GM10266 (cell line): Measurements from ENCODE around the gene TUBD1.

Experiments
- DNase-seq: peaks from one replicate; pipeline ENCODE4 v3.0.0; 2012; ENCODE audit errors: extremely low spot score
- TF ChIP-seq, protein P1 (sequence below): IDR thresholded peaks from 2 replicates; pipeline ENCODE4 v1.5.1; 2012; ENCODE audit warnings: mild to moderate bottlenecking, low read depth; ENCODE audit not compliant: control insufficient read depth, insufficient read depth; ENCODE audit errors: missing control alignments

Gene TUBD1

DNA sequence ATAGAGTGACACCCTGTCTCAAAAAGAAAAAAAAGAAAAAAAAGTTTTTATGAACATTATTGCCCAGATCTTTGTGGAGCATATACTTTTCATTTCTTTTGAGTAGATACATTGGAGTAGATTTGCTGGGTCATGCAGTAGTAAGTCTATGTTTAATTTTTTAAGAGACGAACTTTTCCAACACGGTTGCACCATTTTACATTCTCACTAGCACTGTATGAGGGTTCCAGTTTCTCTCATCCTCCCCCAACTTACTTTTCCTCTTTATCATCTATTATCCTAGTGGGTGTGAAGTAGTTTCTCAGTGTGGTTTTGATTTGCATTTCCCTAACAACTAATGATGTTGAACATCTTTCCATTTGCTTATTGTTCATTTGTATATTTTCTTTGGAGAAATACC lies 10.7 kb upstream of the TUBD1 start:
- TF ChIP-seq, protein P1, sequence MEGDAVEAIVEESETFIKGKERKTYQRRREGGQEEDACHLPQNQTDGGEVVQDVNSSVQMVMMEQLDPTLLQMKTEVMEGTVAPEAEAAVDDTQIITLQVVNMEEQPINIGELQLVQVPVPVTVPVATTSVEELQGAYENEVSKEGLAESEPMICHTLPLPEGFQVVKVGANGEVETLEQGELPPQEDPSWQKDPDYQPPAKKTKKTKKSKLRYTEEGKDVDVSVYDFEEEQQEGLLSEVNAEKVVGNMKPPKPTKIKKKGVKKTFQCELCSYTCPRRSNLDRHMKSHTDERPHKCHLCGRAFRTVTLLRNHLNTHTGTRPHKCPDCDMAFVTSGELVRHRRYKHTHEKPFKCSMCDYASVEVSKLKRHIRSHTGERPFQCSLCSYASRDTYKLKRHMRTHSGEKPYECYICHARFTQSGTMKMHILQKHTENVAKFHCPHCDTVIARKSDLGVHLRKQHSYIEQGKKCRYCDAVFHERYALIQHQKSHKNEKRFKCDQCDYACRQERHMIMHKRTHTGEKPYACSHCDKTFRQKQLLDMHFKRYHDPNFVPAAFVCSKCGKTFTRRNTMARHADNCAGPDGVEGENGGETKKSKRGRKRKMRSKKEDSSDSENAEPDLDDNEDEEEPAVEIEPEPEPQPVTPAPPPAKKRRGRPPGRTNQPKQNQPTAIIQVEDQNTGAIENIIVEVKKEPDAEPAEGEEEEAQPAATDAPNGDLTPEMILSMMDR = no peak
- DNase-seq = no peak

DNA sequence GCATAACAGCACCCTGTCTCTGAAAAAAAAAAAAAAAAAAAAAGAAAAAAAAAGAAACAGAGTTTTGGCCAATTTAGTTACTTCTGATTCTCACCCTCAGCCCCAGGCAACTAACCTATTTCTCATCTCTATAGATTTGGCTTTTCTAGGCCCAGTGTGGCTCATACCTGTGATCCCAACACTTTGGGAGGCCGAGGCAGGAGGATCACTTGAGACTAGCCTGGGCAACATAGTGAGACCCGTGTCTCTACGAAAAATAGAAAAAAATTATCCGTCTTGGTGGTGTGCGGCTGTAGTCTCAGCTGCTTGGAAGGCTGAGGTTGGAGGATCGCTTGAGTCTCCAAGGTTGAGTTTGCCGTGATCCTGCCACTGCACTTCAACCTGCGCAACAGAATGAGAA lies 8.9 kb upstream of the TUBD1 start:
- TF ChIP-seq, protein P1 = no peak
- no peak for DNase-seq

DNA sequence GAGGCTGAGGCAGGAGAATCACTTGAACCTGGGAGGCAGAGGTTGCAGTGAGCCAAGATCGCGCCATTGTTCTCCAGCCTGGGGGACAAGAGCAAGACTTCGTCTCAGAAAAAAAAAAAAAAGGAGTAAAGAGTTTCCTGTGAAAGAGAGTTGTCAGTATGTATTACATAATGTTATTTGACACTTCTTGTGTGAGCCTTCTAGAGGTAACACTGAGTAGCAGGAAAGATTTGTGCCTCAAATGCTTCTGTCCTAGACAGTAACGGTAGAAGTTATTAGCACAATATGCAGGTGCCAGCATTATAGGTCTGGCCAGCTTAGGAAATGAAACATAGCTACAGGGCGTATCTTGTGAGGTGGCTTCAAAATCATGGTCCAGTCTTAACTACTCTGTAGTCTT lies 6.4 kb upstream of the TUBD1 start:
- TF ChIP-seq, protein P1 = no peak
- DNase-seq = no peak

DNA sequence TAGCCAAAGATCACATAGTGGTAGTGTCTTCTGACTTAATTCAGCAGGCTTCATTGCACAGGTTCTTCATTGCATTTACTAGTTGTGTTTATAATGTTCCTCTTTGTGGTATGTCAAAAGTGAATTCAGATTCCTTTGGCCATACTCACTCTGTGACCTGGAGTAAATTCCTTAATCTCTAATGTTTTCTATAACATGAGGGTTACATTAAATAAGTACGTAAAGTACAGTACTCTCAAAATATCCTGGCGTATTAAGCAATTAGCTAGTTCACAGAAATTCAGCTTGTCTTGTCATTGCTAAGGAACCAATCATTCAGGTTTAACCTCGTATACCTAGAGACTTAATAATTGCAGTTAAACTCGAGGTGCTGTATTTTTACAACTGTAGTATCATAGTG lies 4.3 kb upstream of the TUBD1 start:
- TF ChIP-seq, protein P1 = no peak
- no peak for DNase-seq

DNA sequence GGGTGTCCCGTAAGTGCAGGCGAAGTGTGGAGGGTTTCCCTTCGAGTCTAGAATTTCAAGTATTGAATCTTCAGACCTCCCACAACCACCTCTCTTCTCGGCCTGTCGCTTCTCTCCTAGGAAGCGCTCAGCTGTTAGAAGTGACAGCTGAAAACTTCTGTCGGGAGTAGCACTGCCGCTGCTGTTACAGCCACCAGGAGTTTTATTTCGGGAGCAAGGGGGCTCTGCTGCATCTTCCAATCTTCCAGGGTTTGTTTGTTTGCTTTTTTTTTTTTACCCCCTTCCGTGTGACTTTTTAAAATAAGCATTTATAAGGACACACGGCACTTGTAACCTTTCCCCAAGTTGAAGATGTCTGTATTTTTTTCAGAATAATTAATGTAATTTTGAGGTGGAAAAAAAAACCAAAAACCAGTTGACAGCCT lies 945 bp upstream of the TUBD1 start:
- no peak for DNase-seq
- TF ChIP-seq, protein P1 = no peak

DNA sequence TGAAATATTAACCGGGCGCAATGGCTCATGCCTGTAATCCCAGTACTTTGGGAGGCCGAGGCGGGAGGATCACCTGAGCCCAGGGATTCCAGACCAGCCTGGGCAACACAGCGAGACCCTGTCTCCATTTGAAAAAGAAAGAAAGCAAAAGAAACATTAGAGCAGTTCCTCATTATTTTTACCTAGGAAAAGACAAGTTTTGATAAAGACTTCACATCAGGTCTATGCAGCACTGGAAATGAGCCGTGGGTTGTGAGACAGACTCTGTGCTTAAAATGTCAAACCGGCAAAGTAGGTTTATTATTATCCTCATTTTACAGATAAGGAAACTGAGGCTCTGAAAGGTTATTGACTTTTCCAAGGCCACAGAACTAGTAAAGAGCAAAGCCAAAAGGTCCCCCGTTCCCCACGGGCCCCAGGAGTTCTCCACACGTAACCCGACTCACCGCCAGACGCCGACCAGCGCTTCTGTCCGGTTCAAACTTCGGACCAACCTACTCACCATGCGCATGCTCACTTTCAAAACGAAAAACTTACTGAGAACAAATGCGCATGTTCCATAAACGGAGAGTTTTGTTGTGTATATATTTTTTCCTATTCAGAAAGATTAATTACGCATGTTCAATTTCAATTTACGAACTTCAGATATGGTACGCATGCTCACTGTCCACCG lies 356 bp downstream of the TUBD1 start:
- no peak for DNase-seq
- TF ChIP-seq, protein P1 = no peak

DNA sequence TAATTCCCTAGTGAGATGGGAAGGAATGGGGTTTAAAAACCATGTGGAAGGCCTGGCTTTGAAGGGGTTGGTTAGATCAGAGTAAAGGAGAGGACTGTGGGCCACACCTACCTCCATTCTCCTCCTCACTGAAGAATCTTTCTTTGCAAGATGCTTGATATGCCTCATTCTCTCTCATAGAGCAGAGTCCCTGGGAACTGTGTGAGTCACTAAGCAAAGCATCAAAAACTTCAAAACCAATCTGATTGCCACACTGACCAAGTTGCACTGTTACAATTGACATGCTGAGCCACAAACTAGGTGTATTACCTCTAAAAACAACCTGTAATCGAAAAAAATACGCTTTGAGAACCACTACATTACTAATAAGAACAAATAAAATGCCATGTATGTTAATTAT lies 2.0 kb downstream of the TUBD1 start:
- TF ChIP-seq, protein P1 = no peak
- DNase-seq = no peak
